NCI-H2227 (cell line): ENCODE results near the gene SLCO1C1.
"Not testable (repeated sequence)": the region's sequence is repeated elsewhere in the genome, so short reads cannot be mapped to it uniquely, and the experiment has no call there.

ENCODE experiments used
- DNase-seq: peaks from one replicate; lab custom pipeline; 2025; ENCODE audit not compliant: unreplicated experiment; lab: John Stamatoyannopoulos, UW

Gene SLCO1C1

GRCh38 chr12:20695232-20695631 is at the start of gene SLCO1C1:
Gene SLCO1C1, plus strand, starts transcription at chr12:20695332. Its CDS starts 4,245 bp downstream, at chr12:20699577.
- DNase-seq, result no peak

GRCh38 chr12:20646239-20646827 is 48.8 kb upstream of the SLCO1C1 start:
- no peak for DNase-seq

GRCh38 chr12:20653871-20654270 is 41.3 kb upstream of the SLCO1C1 start:
- no peak for DNase-seq

- DNase-seq, result no peak
Observed at GRCh38 chr12:20656600-20656999, 38.5 kb upstream of the SLCO1C1 start.

GRCh38 chr12:20657496-20657895 is 37.6 kb upstream of the SLCO1C1 start:
- DNase-seq, result no peak

- DNase-seq, result no peak
Observed at GRCh38 chr12:20681334-20681733, 13.8 kb upstream of the SLCO1C1 start.

- DNase-seq, result no peak
Observed at GRCh38 chr12:20696181-20696905, 1.2 kb downstream of the SLCO1C1 start.

- DNase-seq, result no peak
Observed at GRCh38 chr12:20701106-20701505, 6.0 kb downstream of the SLCO1C1 start.

GRCh38 chr12:20704860-20705259 is 9.7 kb downstream of the SLCO1C1 start:
- DNase-seq, result no peak

GRCh38 chr12:20711846-20712245 is 16.7 kb downstream of the SLCO1C1 start:
- no peak for DNase-seq

GRCh38 chr12:20716037-20716436 is 20.9 kb downstream of the SLCO1C1 start:
- no peak for DNase-seq

GRCh38 chr12:20716985-20717384 is 21.9 kb downstream of the SLCO1C1 start:
- DNase-seq, result no peak

- no peak for DNase-seq
Observed at GRCh38 chr12:20718294-20718693, 23.2 kb downstream of the SLCO1C1 start.

- no peak for DNase-seq
Observed at GRCh38 chr12:20722142-20722541, 27.0 kb downstream of the SLCO1C1 start.

GRCh38 chr12:20731274-20731673 is 36.1 kb downstream of the SLCO1C1 start:
- DNase-seq, result no peak

GRCh38 chr12:20740972-20741371 is 45.8 kb downstream of the SLCO1C1 start:
- no peak for DNase-seq

- DNase-seq, result no peak
Observed at GRCh38 chr12:20748198-20748597, 53.1 kb downstream of the SLCO1C1 start.

GRCh38 chr12:20751046-20751445 is 55.9 kb downstream of the SLCO1C1 start:
- no peak for DNase-seq

GRCh38 chr12:20777420-20777819 is 82.3 kb downstream of the SLCO1C1 start:
- no peak for DNase-seq

- no peak for DNase-seq
Observed at GRCh38 chr12:20778969-20779368, 83.8 kb downstream of the SLCO1C1 start.

GRCh38 chr12:20779971-20780370 is 84.8 kb downstream of the SLCO1C1 start:
- not testable (repeated sequence) for DNase-seq

- not testable (repeated sequence) for DNase-seq
Observed at GRCh38 chr12:20783796-20784357, 88.7 kb downstream of the SLCO1C1 start.
